ENCODE data around the gene KANSL1.

KANSL1 gene

GRCh38 chr17:45980855-45981254 is 212.4 kb downstream of the KANSL1 start:
- no peak for DNase-seq (ENCODE audit: low read depth)
